ENCODE data around the gene LINGO3. TPM values are rescaled to one million over a fixed set of nuclear protein-coding genes. Genes with fewer than 3 reads are reported as not detected.

LINGO3 gene, protein sequence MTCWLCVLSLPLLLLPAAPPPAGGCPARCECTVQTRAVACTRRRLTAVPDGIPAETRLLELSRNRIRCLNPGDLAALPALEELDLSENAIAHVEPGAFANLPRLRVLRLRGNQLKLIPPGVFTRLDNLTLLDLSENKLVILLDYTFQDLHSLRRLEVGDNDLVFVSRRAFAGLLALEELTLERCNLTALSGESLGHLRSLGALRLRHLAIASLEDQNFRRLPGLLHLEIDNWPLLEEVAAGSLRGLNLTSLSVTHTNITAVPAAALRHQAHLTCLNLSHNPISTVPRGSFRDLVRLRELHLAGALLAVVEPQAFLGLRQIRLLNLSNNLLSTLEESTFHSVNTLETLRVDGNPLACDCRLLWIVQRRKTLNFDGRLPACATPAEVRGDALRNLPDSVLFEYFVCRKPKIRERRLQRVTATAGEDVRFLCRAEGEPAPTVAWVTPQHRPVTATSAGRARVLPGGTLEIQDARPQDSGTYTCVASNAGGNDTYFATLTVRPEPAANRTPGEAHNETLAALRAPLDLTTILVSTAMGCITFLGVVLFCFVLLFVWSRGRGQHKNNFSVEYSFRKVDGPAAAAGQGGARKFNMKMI
- not detected in 2 replicates for total RNA-seq (2022)
- Bru-seq, nascent RNA: not detected
- BruChase-seq, experiment 1, labeled RNA remaining after a 6-hour chase: not detected
- BruChase-seq, experiment 2, labeled RNA remaining after a 2-hour chase: not detected
- long read RNA-seq: 0 reads

DNA sequence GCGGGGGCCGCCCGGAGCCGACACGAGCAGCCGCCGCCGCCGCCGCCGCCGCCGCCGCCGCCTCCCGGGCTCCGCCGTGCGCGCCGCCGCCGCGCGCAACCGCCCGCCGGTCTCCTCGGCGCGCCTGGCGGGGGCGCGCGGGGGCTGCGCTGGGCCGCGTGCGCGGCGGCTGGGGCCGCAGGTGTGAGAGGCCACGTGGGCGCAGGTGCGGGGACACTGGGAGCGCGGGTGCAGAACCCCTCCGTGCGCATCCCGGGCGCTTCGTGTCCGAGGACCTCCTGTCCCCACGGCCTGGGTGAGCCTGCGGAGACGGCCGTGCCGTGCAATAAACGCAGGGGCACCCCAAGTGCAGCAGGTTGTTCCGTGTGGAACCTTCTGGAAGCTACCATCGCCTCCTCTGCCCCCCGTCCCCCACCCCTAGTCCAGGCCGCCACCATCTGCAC is at the start of gene LINGO3:
LINGO3 (minus strand) TSS at position 41 of the 443 bp plus-strand sequence. CDS start 16,378 bp downstream, outside the sequence.
- peaks cover 70% of the 10 kb centered on the region for H3K27me3 Mint-ChIP-seq (ENCODE audit: unreplicated experiment)
- CTCF ChIA-PET: no interaction called here
- no peaks in the 10 kb centered on the region for H3K36me3 Mint-ChIP-seq (ENCODE audit: insufficient read depth, unreplicated experiment)
- H3K9me3 Mint-ChIP-seq (ENCODE audit: low read depth, unreplicated experiment): no peaks in the 10 kb centered on the region
- DNase-seq: no peak
- H3K4me1 Mint-ChIP-seq (ENCODE audit: low read depth, unreplicated experiment): no peaks in the 10 kb centered on the region
- no TSS peak for BruUV-seq (replicated peaks)
- intact Hi-C loops (cut with micrococcal nuclease; ENCODE audit: unreplicated experiment): no loop called here
- TF ChIP-seq, protein P1, sequence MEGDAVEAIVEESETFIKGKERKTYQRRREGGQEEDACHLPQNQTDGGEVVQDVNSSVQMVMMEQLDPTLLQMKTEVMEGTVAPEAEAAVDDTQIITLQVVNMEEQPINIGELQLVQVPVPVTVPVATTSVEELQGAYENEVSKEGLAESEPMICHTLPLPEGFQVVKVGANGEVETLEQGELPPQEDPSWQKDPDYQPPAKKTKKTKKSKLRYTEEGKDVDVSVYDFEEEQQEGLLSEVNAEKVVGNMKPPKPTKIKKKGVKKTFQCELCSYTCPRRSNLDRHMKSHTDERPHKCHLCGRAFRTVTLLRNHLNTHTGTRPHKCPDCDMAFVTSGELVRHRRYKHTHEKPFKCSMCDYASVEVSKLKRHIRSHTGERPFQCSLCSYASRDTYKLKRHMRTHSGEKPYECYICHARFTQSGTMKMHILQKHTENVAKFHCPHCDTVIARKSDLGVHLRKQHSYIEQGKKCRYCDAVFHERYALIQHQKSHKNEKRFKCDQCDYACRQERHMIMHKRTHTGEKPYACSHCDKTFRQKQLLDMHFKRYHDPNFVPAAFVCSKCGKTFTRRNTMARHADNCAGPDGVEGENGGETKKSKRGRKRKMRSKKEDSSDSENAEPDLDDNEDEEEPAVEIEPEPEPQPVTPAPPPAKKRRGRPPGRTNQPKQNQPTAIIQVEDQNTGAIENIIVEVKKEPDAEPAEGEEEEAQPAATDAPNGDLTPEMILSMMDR (IDR thresholded peaks at IDR 0.05; ENCODE audit: unreplicated experiment): no peak
- no peak within 1 kb of the TSS for H3K4me3 Mint-ChIP-seq (ENCODE audit: low read depth, unreplicated experiment)
- H3K27ac Mint-ChIP-seq (ENCODE audit: unreplicated experiment): no peak within 1 kb of the TSS

DNA sequence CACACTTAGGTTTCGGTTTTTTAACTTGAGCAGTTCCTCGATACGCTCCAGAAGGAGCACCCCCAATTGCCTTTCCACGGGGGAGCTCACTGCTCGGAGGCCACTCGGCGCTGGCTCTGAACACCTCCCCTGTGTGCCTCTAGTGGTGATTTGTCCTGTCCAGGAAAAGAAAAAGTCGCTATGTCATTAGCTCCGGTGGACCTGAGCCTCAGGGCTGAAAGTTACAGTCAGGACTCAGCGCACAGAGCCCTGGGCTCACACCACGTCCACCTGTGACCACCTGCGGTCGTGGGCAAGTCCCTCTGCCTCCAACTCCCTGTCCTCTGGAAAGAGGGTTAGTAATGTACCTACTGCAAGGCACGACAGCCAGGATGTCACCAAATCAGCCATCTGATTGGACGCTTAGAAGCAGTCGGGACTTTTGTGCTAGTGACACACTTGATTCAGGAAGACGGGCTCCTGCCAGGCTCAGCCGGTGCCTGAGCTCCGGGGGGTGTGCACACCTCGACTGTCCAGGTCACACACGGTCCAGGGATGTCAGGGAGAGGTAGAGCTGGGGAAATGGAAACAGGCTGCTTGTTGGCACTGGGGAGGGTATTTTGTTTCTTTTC is 48.2 kb upstream of the LINGO3 start:
- peaks cover 4% of the 10 kb centered on the region for H3K36me3 Mint-ChIP-seq (ENCODE audit: insufficient read depth, unreplicated experiment)
- no peaks in the 10 kb centered on the region for H3K27me3 Mint-ChIP-seq (ENCODE audit: unreplicated experiment)
- intact Hi-C loops (cut with micrococcal nuclease; ENCODE audit: unreplicated experiment): no loop called here
- peaks cover 7% of the 10 kb centered on the region for H3K4me1 Mint-ChIP-seq (ENCODE audit: low read depth, unreplicated experiment)
- TF ChIP-seq, protein P1 (IDR thresholded peaks at IDR 0.05; ENCODE audit: unreplicated experiment): no peak
- DNase-seq: no peak
- no TSS peak for BruUV-seq (replicated peaks)
- H3K4me3 Mint-ChIP-seq (ENCODE audit: low read depth, unreplicated experiment): no peak overlapping the region
- CTCF ChIA-PET: no interaction called here
- no peaks in the 10 kb centered on the region for H3K9me3 Mint-ChIP-seq (ENCODE audit: low read depth, unreplicated experiment)
- no peak overlapping the region for H3K27ac Mint-ChIP-seq (ENCODE audit: unreplicated experiment)

DNA sequence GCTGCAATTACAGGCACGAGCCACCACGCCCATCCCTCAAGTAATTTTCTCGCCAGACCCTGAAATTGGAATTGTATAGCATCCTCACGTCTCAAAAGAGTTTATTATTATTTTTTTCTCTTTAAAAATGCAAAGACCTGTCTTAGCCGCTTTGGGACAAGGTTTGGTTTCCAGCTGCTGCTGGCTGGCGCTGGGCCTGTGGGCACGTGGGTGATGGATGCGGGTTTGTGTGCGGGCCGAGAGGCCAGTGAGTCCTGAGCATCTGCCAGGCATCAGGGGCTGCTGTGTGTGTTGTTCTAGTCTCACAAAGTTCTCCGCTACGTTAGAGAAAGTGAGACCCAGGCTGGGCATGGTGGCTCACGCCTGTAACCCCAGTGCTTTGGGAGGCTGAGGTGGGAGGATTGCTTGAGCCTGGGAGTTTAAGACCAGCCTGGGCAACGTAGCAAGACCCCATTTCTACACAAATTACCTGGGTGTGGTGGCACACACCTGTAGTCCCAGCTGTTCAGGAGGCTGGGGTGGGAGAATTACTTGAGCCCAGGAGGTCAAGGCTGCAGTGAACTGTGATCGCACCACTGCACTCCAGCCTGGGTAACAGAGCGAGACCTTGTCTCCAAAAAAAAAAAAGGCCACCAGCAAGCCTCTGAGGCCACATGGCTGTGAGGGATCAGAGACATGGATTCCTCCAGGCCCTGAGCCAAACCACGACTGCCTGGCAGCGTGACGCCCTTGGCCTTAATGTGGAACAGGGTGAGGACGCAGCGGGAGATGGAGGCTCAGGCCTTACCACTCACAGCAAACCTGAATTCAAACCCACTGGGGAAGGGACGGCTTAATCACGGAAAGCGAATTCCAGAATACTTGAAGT is 47.4 kb upstream of the LINGO3 start:
- no peak overlapping the region for H3K4me3 Mint-ChIP-seq (ENCODE audit: low read depth, unreplicated experiment)
- H3K4me1 Mint-ChIP-seq (ENCODE audit: low read depth, unreplicated experiment): peaks cover 4% of the 10 kb centered on the region
- no peak overlapping the region for H3K27ac Mint-ChIP-seq (ENCODE audit: unreplicated experiment)
- TF ChIP-seq, protein P1 (IDR thresholded peaks at IDR 0.05; ENCODE audit: unreplicated experiment): no peak
- no peak for DNase-seq
- peaks cover 6% of the 10 kb centered on the region for H3K36me3 Mint-ChIP-seq (ENCODE audit: insufficient read depth, unreplicated experiment)
- no peaks in the 10 kb centered on the region for H3K27me3 Mint-ChIP-seq (ENCODE audit: unreplicated experiment)
- no peaks in the 10 kb centered on the region for H3K9me3 Mint-ChIP-seq (ENCODE audit: low read depth, unreplicated experiment)
- BruUV-seq (replicated peaks): no TSS peak
- CTCF ChIA-PET: no interaction called here
- intact Hi-C loops (cut with micrococcal nuclease; ENCODE audit: unreplicated experiment): no loop called here

DNA sequence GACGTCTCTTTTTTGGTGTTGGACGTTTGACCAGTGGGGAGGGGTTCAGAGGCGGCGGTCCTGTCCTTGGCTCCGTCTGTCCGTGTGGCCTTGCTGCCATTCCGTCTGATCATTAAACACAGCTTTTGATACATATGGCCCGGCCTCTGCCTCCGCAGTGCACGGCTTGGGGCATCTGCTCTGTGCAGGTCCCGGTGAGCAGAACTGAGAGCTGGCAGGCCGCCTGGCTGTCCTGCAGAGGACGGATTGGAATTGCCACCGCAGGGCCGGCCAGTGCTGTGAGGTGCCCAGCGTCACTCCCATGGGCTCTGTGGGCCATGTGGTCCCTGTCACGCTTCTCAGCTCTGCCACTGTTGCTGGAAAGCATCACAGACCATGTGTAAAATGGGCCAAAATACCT is 46.7 kb upstream of the LINGO3 start:
- H3K27ac Mint-ChIP-seq (ENCODE audit: unreplicated experiment): no peak overlapping the region
- intact Hi-C loops (cut with micrococcal nuclease; ENCODE audit: unreplicated experiment): no loop called here
- CTCF ChIA-PET: no interaction called here

More for the DNA sequence above, 46.7 kb upstream of the LINGO3 start:
- no peak for DNase-seq
- peaks cover 6% of the 10 kb centered on the region for H3K36me3 Mint-ChIP-seq (ENCODE audit: insufficient read depth, unreplicated experiment)
- H3K27me3 Mint-ChIP-seq (ENCODE audit: unreplicated experiment): no peaks in the 10 kb centered on the region
- no peaks in the 10 kb centered on the region for H3K9me3 Mint-ChIP-seq (ENCODE audit: low read depth, unreplicated experiment)
- no peak overlapping the region for H3K4me3 Mint-ChIP-seq (ENCODE audit: low read depth, unreplicated experiment)
- no TSS peak for BruUV-seq (replicated peaks)
- TF ChIP-seq, protein P1 (IDR thresholded peaks at IDR 0.05; ENCODE audit: unreplicated experiment): no peak
- no peaks in the 10 kb centered on the region for H3K4me1 Mint-ChIP-seq (ENCODE audit: low read depth, unreplicated experiment)

Data from Calu3 (cell line).